Activated CD8-positive, alpha-beta memory T cell treated with anti-CD3 and anti-CD28 coated beads for 1 hour (primary cell): ENCODE results near the gene DNAJC17.

ENCODE experiments used
- DNase-seq, 2 donors: peaks; one replicate each; pipeline ENCODE4 v3.0.0-alpha.2; 2020; ENCODE audit warnings: low read depth in 1 of 2; ENCODE audit errors: extremely low read depth in 1 of 2

The DNAJC17 gene

GRCh38 chr15:40831861-40832260, 24.6 kb upstream of the DNAJC17 start:
- DNase-seq: no peak

DNA sequence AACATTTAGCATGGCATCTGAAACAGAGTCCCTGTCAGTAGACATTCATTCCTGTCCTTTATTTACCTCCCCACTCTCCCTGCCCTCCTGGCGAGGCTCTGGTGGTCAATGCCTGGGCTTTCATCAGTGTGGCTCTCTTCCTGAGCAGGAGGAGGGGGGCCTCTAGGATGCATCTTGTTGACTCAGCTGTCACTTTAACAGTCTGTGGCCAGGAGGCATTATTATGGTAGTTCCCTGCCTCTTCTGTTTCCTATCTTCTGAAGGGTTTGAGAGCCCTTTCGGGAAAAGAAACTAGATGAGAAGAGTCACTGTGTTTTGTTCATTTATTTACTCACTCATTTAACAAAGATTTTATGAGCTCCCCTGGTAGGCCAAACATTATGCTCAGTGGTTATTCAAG, 23.6 kb upstream of the DNAJC17 start:
- no peak for DNase-seq

- DNase-seq: no peak
These were observed 21.8 kb upstream of the DNAJC17 start for GRCh38 chr15:40829115-40829514.

DNA sequence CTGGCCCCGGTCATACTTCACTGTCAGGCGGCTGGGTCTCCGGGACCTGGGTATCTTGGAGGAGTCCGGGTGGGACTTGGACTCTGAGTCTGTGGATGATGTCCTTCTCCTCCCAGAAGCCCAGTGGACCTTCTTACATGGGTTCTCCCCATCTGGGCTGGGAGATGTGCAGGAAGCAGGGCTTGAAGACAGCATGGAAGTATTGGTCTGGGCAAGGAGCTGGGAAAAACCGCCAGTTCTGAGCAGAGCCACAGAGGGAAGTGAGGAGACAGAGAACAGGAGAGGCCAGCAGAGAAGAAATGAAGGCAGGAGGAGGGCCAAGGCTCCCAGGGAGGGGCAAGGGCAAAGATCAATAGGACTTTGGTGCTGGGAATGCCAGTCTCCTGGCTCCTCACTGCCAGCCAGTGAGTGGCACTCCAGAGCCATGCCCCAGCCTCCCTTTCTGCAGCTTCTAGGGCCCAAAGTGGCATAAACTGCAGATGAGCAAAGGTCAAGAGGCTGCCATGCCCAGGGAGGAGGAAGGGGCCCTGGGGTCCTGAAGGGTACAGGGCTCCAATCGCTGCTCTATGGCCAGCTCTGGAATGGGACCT, 21.3 kb upstream of the DNAJC17 start, which contains the start of gene PPP1R14D:
TSS of gene PPP1R14D (minus strand) at position 262 of the 590 bp plus-strand sequence. CDS start at position 195, 67 bp downstream.
- no peak for DNase-seq

GRCh38 chr15:40826423-40827075, 19.3 kb upstream of the DNAJC17 start:
- DNase-seq: no peak

GRCh38 chr15:40825661-40826422, 18.6 kb upstream of the DNAJC17 start:
- DNase-seq: no peak

DNA sequence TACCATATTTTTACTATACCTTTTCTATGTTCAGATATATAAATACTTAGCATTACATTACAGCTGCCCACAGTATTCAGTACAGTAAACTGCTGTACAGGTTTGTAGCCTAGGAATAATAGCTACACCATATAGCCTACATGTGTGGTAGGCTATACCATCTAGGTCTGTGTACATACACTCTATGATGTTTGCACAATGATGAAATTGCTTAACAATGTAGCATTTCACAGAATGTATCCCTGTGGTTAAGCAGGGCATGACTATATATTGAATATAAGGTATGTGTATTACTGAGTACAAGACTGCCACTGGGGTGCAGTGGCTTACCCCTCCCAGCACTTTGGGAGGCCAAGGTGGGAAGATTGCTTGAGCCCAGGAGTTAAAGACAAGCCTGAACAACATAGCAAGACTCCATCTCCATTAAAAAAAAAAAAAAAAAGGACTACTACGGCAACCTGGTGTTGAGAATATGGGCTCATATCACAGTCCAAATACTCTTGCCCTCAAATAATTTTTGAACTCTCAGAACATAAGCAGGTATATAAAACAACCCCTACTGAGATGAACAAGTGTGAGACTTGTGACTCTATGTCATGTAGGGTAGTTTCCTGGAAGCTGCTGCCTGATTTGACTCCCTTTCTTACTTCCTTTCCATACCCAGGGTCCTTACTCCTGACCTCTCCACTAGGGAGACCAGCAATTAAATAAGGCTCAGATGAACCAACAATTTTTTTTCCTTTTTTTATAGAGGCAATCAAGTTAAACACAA, 16.5 kb upstream of the DNAJC17 start:
- no peak for DNase-seq

GRCh38 chr15:40821195-40821594, 13.9 kb upstream of the DNAJC17 start:
- no peak for DNase-seq

DNA sequence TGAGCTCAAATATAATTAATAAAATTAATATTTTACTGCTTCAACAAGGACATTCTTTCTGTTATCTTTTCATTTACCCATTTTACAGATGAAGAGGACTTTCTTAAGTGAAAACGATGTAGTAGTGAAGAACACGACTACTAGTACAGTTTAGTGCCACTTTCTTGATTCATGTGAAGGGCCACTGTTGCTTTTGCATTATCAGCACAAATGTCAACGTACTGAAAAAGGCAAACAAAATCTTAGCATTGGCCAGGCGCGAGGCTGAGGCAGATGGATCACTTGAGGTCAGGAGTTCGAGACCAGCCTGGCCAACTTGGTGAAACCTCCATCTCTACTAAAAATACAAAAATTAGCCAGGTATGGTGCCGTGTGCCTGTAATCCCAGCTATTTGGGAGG, 11.8 kb upstream of the DNAJC17 start:
- DNase-seq: no peak

DNA sequence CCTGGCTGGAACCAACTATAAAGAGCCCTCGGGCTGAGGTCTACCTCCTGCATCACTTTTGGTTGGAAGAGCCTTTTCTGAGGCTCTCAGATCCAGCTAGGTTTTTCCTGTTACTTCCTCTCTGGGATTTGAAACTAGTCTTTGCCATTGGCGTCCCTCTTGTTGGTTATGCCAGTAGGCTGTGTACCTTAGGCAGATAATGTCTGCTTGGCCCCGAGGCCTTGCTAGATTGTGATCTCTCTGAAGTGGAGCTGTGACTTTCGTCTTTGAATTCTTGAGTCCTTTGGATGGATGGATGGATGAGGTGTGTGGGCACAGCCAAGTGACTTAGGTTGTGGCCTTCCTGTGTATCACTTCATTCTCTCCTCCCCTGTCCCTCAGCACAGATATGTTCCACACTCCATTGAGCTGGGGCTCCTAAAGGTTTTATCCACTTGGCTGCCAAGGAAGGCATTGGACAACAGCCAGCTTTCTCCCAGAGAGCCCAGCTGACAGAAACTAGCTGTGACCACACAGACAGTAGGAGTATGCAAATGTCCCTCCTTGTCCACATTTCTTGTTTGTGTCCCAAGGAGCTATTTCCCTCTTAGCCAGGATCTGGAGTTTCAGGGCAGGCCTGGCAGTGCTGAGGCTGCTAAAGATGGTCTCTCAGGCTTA, 7.9 kb upstream of the DNAJC17 start:
- no peak for DNase-seq

- no peak for DNase-seq
These were observed 5.6 kb upstream of the DNAJC17 start for GRCh38 chr15:40812721-40813425.

DNA sequence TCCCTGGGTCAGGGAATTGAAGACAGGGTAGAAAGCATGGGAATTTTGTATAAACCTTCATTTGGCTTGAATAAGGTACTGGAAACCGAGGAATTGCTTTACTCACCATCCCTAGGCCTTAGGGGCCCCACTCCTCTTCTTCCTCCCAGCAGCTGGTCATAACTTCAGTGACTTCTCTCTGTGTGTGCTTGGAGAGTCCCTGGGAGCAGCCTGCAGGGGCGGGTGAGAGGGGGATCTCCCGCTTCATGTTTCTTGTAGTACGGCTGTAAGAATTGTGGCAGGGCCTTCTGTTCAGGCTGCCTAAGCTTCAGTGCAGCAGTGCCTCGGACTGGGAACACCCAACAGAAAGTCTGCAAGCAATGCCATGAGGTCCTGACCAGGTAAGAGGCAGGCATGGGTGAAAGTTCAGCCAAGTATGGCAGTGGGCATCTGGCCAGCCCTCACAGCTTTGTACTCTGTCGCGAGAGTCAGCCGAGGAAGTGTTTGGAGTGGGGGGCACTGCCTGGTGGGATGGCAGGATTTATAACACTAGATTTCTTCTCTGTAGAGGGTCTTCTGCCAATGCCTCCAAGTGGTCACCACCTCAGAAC, 1.7 kb upstream of the DNAJC17 start:
- no peak for DNase-seq

DNA sequence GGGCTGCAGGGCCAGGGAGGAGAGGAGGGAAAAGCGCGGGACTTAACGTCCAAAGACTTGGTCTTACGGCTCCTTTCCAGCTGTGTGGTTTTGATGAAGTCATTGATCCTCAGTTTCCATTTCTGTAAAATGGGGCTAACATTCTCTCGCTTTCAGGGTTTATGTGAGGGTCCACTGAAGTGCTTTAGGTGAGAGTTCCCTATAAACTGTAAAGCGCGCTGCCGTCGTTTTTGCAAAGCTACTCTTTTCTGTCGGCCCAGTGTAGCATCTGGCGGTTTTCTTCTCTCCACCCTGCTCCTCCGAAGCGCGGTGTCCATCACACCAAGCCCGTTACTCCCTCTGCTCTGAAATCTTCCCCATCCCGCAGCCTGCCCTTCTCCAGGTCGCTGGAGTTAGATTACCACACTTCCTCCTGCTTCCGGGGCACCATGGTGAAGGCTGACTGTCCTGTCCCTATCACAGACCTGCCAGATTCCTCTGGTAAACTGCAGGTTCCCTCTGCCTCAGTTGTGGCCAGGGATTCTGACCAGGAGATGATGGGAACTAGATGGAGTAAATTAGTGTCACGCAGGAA, 702 bp upstream of the DNAJC17 start:
- no peak for DNase-seq

GRCh38 chr15:40806672-40807027, 623 bp downstream of the DNAJC17 start:
- no peak for DNase-seq

- no peak for DNase-seq
These were observed 3.6 kb downstream of the DNAJC17 start for GRCh38 chr15:40803688-40804087.

DNA sequence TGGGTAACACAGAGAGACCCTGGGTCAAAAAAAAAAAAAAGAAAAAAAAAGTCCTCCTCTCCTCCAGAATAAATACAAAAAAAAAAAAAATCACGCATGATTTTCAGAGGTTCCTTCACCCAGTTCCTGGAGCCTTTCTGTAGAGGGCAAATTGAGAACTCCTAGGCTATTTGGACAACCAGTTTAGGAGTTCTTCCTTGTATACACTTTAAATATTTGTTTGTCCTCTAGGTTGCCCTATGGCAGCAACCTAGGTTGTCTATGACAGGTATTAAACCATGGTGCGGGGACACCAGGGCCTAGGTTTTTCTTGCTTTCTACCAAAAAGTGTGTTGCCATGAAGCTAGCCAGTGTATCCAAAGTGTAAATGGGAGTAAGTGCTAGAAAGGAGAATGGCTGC, 4.2 kb downstream of the DNAJC17 start:
- DNase-seq: no peak

- DNase-seq: no peak
These were observed 7.8 kb downstream of the DNAJC17 start for GRCh38 chr15:40799523-40799922.

DNA sequence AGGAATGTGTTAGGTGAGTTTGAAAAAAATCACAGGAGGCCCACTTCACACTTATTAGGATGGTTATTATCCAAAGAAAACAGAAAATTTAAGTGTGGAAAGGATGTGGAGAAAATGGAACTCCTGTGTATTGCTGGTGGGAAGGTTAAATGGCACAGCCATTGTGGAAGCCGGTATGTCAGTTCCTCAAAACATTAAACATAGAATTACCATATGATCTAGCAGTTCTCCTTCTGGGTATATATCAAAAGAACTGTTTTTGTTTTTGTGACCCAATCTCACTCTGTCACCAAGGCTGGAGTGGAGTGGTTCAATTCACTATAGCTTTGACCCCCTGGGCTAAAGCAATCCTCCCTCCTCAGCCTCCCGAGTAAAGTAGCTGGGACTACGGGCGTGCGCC, 10.8 kb downstream of the DNAJC17 start:
- DNase-seq: no peak

- no peak for DNase-seq
These were observed 11.2 kb downstream of the DNAJC17 start for GRCh38 chr15:40796041-40796440.
